Natural killer cell (primary cell): Measurements from ENCODE around the gene CD209. TPM values are rescaled to one million over a fixed set of nuclear protein-coding genes. Genes with fewer than 3 reads are reported as not detected.

Source experiments
- ATAC-seq, 3 donors: fragments of 150-1000 bp in 2 of 3; fragments of 200-7000 bp in 1 of 3; cut with Tn5 transposase; 1 replicate in 1 of 3; 2 replicates in 2 of 3; pipeline ENCODE4 v1.10.0; 2021; ENCODE audit warnings: mild to moderate bottlenecking in 2 of 3, moderate library complexity in 2 of 3
- DNase-seq, 2 donors: peaks; one replicate each; pipeline versions ENCODE4 v3.0.0 to v3.0.0-alpha.2; 2013 to 2021; ENCODE audit warnings: mixed read lengths in 1 of 2
- H3K27ac ChIP-seq: one replicate; pipeline ENCODE4 v1.5.1; 2013; ENCODE audit warnings: mild to moderate bottlenecking, low read length
- H3K27me3 ChIP-seq: one replicate; pipeline ENCODE4 v1.6.1; 2013; ENCODE audit warnings: low read length; ENCODE audit not compliant: control insufficient read depth, insufficient read depth
- H3K36me3 ChIP-seq: one replicate; pipeline ENCODE4 v1.6.1; 2013; ENCODE audit warnings: low read length; ENCODE audit not compliant: control insufficient read depth, insufficient read depth
- H3K4me1 ChIP-seq: one replicate; pipeline ENCODE4 v1.6.1; 2013; ENCODE audit warnings: low read length; ENCODE audit not compliant: control insufficient read depth, insufficient read depth
- H3K4me3 ChIP-seq: one replicate; pipeline ENCODE4 v1.5.1; 2013; ENCODE audit warnings: low read length
- H3K9me3 ChIP-seq: one replicate; pipeline ENCODE4 v1.6.1; 2013; ENCODE audit warnings: low read length; ENCODE audit not compliant: control insufficient read depth, insufficient read depth
- H3K27ac Mint-ChIP-seq, 2 donors: one replicate each; pipeline ENCODE4 v1.8.0; 2022; ENCODE audit warnings: mild to moderate bottlenecking in 2 of 2, mixed read lengths in 2 of 2, moderate library complexity in 1 of 2
- H3K27me3 Mint-ChIP-seq, 2 donors: one replicate each; pipeline ENCODE4 v1.8.0; 2022; ENCODE audit warnings: low read depth in 2 of 2, mixed read lengths in 2 of 2
- H3K36me3 Mint-ChIP-seq: one replicate; pipeline ENCODE4 v1.8.0; 2022; ENCODE audit warnings: mixed read lengths
- H3K4me1 Mint-ChIP-seq, 2 donors: one replicate each; pipeline ENCODE4 v1.8.0; 2022; ENCODE audit warnings: mixed read lengths in 2 of 2
- H3K4me3 Mint-ChIP-seq: one replicate; pipeline ENCODE4 v1.8.0; 2022; ENCODE audit warnings: mild to moderate bottlenecking, moderate library complexity, mixed read lengths
- H3K9me3 Mint-ChIP-seq, 2 donors: one replicate each; pipeline ENCODE4 v1.8.0; 2022; ENCODE audit warnings: mixed read lengths in 2 of 2
- WGBS: methylation state at CpG from one replicate; pipeline ENCODE4 v1.1.7; 2013; ENCODE audit warnings: missing lambda C conversion rate; ENCODE audit not compliant: insufficient coverage; 5-methylcytosine and 5-hydroxymethylcytosine counted together
- intact Hi-C: fragments of 100-400 bp; cut with micrococcal nuclease; formaldehyde crosslinking; loops from one replicate; pipeline ENCODE4 v1.14.2; 2022
- total RNA-seq, 4 donors: library from RNA; stranded (reverse); fragments of 120-200 nt in 1 of 4; gene quantifications; one replicate each; pipeline versions ENCODE4 v1.2.3 to v1.2.4, GENCODE V29; 2013 to 2022
- TF ChIP-seq, protein P1 (sequence below): fragments of 200-600 bp; IDR thresholded peaks from one replicate; pipeline ENCODE4 v1.8.0; 2022; ENCODE audit warnings: antibody characterized with exemption

The CD209 gene
- total RNA-seq, 3 donors from 2014 or later (not counting 1 experiment from before 2014, with no cell fraction given) = 0.10 TPM; not detected in 2

DNA sequence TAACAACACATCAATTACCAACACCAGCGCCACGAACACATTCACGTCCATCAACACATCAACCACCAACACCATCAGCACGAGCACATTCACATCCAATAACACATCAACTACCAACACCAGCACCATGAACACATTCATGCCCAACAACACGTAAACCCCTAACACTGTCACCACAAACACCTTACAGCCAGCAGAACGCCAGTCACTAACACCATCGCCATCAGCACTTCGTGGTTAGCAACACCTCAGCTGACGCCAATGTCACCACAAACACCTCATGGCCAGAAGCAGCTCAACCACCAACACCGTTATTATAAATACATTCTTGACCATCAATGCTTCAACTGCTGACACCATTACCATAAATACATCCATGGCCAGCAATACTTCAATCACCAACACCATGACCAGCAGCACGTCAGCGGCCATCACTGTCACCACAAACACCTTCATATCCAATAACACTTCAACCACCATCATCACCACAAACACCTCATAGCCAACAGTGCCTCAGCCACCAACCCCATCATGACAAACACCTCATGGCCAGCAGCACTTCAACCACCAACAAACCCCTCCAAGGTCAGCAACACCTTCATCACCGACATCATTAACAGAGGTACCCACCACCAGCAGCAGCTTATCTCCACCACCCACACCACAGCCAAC is 54.8 kb downstream of the CD209 start:
- Mint-ChIP-seq H3K4me1 (no peaks in the 10 kb centered on the region), H3K4me3 (no peak overlapping the region), H3K27ac (no peak overlapping the region), H3K9me3 (no peaks in the 10 kb centered on the region), H3K27me3 (peaks cover 0 to 2% of the 10 kb centered on the region in 2 donors), H3K36me3 (no peaks in the 10 kb centered on the region)
- Histone ChIP-seq H3K27me3 (no peaks in the 10 kb centered on the region), H3K9me3 (peaks cover 40% of the 10 kb centered on the region), H3K27ac (peak overlapping the region; percentile 81), H3K36me3 (no peaks in the 10 kb centered on the region), H3K4me3 (no peak overlapping the region), H3K4me1 (peaks cover 49% of the 10 kb centered on the region)
- DNase-seq (peak; percentile 46 to 79), ATAC-seq (peak; percentile 24 to 71 (median 67))
- TF ChIP-seq, protein P1, sequence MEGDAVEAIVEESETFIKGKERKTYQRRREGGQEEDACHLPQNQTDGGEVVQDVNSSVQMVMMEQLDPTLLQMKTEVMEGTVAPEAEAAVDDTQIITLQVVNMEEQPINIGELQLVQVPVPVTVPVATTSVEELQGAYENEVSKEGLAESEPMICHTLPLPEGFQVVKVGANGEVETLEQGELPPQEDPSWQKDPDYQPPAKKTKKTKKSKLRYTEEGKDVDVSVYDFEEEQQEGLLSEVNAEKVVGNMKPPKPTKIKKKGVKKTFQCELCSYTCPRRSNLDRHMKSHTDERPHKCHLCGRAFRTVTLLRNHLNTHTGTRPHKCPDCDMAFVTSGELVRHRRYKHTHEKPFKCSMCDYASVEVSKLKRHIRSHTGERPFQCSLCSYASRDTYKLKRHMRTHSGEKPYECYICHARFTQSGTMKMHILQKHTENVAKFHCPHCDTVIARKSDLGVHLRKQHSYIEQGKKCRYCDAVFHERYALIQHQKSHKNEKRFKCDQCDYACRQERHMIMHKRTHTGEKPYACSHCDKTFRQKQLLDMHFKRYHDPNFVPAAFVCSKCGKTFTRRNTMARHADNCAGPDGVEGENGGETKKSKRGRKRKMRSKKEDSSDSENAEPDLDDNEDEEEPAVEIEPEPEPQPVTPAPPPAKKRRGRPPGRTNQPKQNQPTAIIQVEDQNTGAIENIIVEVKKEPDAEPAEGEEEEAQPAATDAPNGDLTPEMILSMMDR = no peak
- intact Hi-C loops = loop anchor here (5.0 kb wide), 1 partner anchor 500 kb away; no protein-coding TSS in a partner anchor
- 23% methylated on average over 13 of the region's 13 CpGs for WGBS

DNA sequence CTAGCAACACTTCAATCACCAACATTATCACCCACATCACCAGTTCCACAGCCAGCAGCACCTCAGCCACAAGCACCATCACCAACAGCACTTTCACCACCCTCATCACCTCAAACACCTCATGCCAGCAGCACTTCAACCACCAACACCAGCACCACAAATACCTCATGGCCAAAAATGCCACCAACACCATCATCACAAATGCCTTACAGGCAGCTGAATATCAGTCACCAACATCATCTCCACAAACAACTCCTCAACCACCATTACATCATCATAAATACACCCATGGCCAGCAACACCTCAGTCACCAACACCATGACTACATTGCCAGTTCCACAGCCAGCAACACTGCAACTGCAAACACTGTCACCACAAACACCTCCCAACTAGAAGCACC is 55.8 kb downstream of the CD209 start:
- H3K27me3 Mint-ChIP-seq = peaks cover 0 to under 1% of the 10 kb centered on the region in 2 donors
- no peaks in the 10 kb centered on the region for H3K9me3 Mint-ChIP-seq
- DNase-seq = peak; percentile 52 to 72
- Histone ChIP-seq H3K27ac (peak overlapping the region; percentile 81), H3K36me3 (no peaks in the 10 kb centered on the region), H3K4me1 (peaks cover 49% of the 10 kb centered on the region), H3K27me3 (no peaks in the 10 kb centered on the region), H3K4me3 (no peak overlapping the region), H3K9me3 (peaks cover 40% of the 10 kb centered on the region)
- H3K4me3 Mint-ChIP-seq = no peak overlapping the region
- H3K27ac Mint-ChIP-seq = no peak overlapping the region
- peak; percentile 35 to 49 (median 35) for ATAC-seq
- TF ChIP-seq, protein P1 = no peak
- intact Hi-C loops = loop anchor here (2.0 to 5.0 kb wide), 2 partner anchors 115 to 499 kb away; no protein-coding TSS in a partner anchor
- H3K4me1 Mint-ChIP-seq = no peaks in the 10 kb centered on the region
- H3K36me3 Mint-ChIP-seq = no peaks in the 10 kb centered on the region

DNA sequence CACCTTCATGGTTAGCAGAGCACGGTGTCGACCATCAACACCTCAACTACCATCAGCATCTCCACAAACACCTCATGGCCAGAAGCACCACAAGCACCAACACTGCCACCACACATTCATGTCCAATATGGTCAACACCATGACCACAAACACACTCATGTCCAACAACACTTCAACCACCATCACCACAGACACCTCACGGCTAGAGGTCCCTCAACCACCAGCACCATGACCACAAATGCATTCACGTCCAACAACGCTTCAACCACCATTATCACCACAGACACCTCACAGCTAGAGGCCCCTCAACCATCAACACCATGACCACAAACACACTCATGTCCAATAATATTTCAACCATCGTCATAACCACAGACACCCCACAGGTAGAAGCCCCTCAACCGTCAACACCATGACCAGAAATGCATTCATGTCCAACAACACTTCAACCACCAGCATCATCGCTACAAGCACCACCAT is 56.5 kb downstream of the CD209 start:
- Mint-ChIP-seq H3K27me3 (no peaks in the 10 kb centered on the region), H3K9me3 (no peaks in the 10 kb centered on the region), H3K27ac (no peak overlapping the region), H3K4me1 (peaks cover 0 to 5% of the 10 kb centered on the region in 2 donors), H3K4me3 (no peak overlapping the region), H3K36me3 (no peaks in the 10 kb centered on the region)
- TF ChIP-seq, protein P1 = no peak
- 24% methylated on average over 8 of the region's 8 CpGs for WGBS
- DNase-seq (peak; percentile 63 to 69), ATAC-seq (peak; percentile 28 to 41 (median 36))
- H3K36me3 ChIP-seq = no peaks in the 10 kb centered on the region
- no peak overlapping the region for H3K4me3 ChIP-seq
- no peaks in the 10 kb centered on the region for H3K27me3 ChIP-seq
- peaks cover 49% of the 10 kb centered on the region for H3K4me1 ChIP-seq
- peak overlapping the region; percentile 81 for H3K27ac ChIP-seq
- intact Hi-C loops = loop anchor here (1.0 to 5.0 kb wide), 3 partner anchors 10 to 499 kb away; no protein-coding TSS in a partner anchor
- H3K9me3 ChIP-seq = peaks cover 40% of the 10 kb centered on the region

Other genes starting within 250 kb of the CD209 start
- 10 to 100 TPM in 2 of 3 donors, 1 to 10 TPM in 1; 9.8 to 11.6 (median 10.9) TPM for gene ZNF358, start 231.4 kb downstream of the CD209 start, total RNA-seq
- 10 to 100 TPM; 22.9 to 37.6 (median 27.8) TPM for gene MCOLN1, start 224.9 kb downstream of the CD209 start, total RNA-seq
- 100 to 1,000 TPM; 118 to 190 (median 125) TPM for gene PNPLA6, start 211.8 kb downstream of the CD209 start, total RNA-seq
- under 1 TPM in 2 of 3 donors, not detected in 1; 0.24 to 0.34 TPM for gene CAMSAP3, start 151.7 kb downstream of the CD209 start, total RNA-seq
- 10 to 100 TPM; 60.2 to 70.8 (median 67.7) TPM for gene XAB2, start 118.0 kb downstream of the CD209 start, total RNA-seq
- gene PET100, start 117.7 kb downstream of the CD209 start, total RNA-seq = 100 to 1,000 TPM in 2 of 3 donors, 10 to 100 TPM in 1; 92.0 to 139 (median 106) TPM
- 1 to 10 TPM; 5.4 to 8.4 (median 7.7) TPM for gene PCP2, start 113.8 kb downstream of the CD209 start, total RNA-seq
- gene STXBP2, start 110.4 kb downstream of the CD209 start, total RNA-seq = 100 to 1,000 TPM; 366 to 409 (median 384) TPM
- gene RETN, start 78.5 kb downstream of the CD209 start, total RNA-seq = 1 to 10 TPM in 1 of 3 donors, not detected in 2; 3.8 TPM
- 1 to 10 TPM in 2 of 3 donors, under 1 TPM in 1; 0.59 to 4.8 (median 1.8) TPM for gene MCEMP1, start 70.4 kb downstream of the CD209 start, total RNA-seq
- gene TRAPPC5, start 66.7 kb downstream of the CD209 start, total RNA-seq = 10 to 100 TPM; 53.8 to 58.8 (median 54.2) TPM
- gene FCER2, start 45.4 kb downstream of the CD209 start, total RNA-seq = 1 to 10 TPM in 2 of 3 donors, under 1 TPM in 1; 0.52 to 1.2 (median 1.0) TPM
- not detected for gene CLEC4G, start 15.4 kb downstream of the CD209 start, total RNA-seq
- not detected for gene CLEC4M, start 15.7 kb upstream of the CD209 start, total RNA-seq
- 10 to 100 TPM in 2 of 3 donors, 1 to 10 TPM in 1; 9.6 to 13.5 (median 11.3) TPM for gene EVI5L, start 82.7 kb upstream of the CD209 start, total RNA-seq
- under 1 TPM; 0.11 to 0.13 (median 0.12) TPM for gene PRR36, start 126.9 kb upstream of the CD209 start, total RNA-seq
- not detected for gene LRRC8E, start 141.0 kb upstream of the CD209 start, total RNA-seq
- 100 to 1,000 TPM; 131 to 218 (median 159) TPM for gene MAP2K7, start 156.3 kb upstream of the CD209 start, total RNA-seq
- gene TGFBR3L, start 167.3 kb upstream of the CD209 start, total RNA-seq = 1 to 10 TPM; 3.5 to 4.6 (median 4.4) TPM
- 10 to 100 TPM; 22.1 to 32.4 (median 27.1) TPM for gene SNAPC2, start 172.8 kb upstream of the CD209 start, total RNA-seq
- under 1 TPM in 1 of 3 donors, not detected in 2; 0.39 TPM for gene CTXN1, start 178.6 kb upstream of the CD209 start, total RNA-seq
- gene TIMM44, start 196.1 kb upstream of the CD209 start, total RNA-seq = 100 to 1,000 TPM in 1 of 3 donors, 10 to 100 TPM in 2; 83.3 to 116 (median 89.4) TPM